HS-5 (cell line): ENCODE results near the gene IL34.
"Not testable (repeated sequence)": the region's sequence is repeated elsewhere in the genome, so short reads cannot be mapped to it uniquely, and the experiment has no call there.

Experiments used
- DNase-seq: peaks from one replicate; pipeline ENCODE4 v3.0.0-alpha.2; 2012; ENCODE audit warnings: low read depth

Gene IL34

DNA sequence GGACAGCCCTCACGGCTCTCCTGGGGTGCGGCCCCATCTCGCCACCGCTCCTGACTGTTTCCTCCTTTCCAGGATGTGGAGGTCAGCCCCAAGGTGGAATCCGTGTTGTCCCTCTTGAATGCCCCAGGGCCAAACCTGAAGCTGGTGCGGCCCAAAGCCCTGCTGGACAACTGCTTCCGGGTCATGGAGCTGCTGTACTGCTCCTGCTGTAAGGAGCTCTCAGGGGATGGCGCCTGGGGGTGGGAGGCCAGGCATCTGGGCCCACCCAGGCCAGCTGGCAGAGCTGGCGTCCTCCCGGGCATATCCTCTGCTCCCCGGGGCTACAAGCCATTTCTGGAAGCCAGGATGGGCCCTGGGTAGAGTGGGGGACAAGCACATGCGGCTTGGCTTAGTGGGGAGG, 13.2 kb downstream of the IL34 start:
- no peak for DNase-seq

DNA sequence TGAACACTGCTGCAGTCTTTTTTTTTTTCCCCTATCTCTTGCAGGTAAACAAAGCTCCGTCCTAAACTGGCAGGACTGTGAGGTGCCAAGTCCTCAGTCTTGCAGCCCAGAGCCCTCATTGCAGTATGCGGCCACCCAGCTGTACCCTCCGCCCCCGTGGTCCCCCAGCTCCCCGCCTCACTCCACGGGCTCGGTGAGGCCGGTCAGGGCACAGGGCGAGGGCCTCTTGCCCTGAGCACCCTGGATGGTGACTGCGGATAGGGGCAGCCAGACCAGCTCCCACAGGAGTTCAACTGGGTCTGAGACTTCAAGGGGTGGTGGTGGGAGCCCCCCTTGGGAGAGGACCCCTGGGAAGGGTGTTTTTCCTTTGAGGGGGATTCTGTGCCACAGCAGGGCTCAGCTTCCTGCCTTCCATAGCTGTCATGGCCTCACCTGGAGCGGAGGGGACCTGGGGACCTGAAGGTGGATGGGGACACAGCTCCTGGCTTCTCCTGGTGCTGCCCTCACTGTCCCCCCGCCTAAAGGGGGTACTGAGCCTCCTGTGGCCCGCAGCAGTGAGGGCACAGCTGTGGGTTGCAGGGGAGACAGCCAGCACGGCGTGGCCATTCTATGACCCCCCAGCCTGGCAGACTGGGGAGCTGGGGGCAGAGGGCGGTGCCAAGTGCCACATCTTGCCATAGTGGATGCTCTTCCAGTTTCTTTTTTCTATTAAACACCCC, 13.8 kb downstream of the IL34 start:
- no peak for DNase-seq

DNA sequence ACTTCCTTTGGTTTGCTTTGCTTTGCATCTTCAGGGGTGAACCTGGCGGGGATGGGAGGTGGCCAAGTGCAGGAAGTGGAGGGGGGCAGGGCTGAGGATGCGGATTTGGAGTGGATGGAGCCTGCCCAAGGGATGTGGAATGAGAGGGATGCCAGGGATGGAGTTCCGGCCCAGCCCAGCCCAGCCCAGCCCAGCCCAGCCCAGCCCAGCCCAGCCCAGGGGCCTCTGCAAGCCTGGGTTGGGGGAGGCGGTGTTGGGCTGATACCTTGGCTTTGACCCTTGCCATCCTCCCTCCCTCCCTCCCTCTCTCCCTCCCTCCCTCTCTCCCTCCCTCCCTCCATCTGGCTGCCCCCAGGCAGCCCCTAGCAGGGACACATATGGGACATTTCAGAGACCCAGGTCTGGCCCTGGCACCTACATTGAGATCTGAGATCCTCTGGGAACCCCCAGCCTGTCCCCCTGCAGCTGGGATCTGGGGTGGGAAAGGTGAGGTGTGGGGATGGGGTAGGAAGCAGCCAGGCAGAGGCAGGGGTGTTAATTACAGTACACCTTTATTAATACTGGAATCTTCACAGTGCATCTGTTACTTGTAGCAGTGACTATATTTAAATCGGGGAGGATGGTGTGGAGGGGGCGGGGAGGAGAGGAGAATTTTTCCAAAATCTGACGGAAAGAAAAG, 14.5 kb downstream of the IL34 start:
- no peak for DNase-seq

DNA sequence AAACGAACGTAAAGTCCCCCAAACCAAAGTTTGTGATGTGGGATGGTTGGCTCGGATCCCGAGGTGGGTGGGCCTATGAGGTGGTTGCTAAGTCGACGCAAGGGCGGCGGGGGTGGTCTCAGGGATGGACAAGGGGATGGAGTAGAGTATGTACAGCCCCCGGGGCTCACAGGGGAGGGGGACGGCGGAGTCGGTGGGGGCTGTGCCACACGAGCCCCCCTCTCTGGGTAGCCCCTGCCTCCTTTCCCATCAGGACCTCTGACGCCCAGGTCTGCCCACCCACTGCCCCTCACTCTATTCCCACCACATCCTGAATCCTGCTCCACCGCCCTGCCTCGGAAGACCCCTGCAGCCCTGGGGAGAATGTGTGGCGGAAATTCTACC, 15.2 kb downstream of the IL34 start:
- DNase-seq = no peak

DNA sequence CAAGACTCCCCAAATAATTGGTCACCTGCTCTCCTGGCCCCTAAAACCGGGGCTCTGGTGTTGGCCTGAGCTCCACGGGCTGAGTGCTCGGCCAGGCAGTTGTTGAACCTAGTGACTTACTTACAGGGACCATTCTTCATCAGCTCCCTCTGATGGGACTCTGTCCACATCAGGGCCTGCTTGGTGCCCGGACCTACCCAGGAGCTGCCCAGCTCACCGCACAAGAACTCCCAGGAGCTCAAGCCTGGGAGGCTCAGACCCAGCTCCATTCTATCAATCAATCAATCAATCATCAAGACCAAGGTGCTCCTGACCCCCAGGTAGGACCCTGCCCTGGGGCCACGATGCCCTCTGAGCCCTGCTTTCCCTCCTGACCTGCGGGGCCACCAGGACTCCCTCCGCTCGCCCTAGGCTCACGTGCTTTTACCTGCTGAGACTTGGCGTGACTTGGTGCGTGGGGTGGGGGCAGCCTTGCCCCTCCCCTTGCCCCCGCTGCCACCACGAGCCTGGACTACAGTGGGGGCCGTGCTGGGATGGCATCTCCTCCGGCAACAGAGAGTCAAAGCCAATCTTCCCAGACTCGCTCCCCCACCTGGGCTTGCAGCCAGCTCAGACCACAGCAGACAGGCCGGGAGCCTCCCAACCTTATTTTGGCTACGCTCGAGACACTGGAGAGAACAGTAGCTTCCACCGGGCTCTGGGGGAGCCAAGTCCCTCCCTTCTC, 15.7 kb downstream of the IL34 start:
- DNase-seq = no peak

DNA sequence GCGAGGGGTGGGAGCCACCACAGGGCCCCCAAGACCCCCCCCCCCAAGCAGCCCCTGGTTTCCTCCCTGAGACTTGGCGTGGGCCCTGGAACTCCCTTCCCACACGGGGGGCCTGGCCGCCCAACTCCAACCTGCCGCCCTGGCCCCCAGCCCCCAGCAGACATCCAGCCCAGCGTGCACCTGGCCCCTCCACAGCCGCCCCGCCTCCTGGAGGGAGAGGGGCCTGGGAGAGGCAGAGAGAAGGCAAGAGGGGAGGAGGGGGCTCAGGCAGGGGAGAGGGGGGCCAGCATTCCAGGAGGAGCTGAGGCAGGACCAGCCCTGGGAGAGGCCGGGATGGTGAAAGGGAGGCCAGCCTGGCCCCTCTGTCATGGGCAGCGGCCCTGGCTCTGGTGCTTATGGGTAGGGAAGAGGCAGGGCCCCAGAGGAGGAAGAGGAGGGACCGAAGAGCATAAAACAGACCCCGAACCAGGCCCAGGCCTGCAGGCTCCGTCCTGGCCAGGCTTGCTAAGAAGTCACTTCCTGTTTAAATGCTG, 16.7 kb downstream of the IL34 start:
- DNase-seq = no peak

DNA sequence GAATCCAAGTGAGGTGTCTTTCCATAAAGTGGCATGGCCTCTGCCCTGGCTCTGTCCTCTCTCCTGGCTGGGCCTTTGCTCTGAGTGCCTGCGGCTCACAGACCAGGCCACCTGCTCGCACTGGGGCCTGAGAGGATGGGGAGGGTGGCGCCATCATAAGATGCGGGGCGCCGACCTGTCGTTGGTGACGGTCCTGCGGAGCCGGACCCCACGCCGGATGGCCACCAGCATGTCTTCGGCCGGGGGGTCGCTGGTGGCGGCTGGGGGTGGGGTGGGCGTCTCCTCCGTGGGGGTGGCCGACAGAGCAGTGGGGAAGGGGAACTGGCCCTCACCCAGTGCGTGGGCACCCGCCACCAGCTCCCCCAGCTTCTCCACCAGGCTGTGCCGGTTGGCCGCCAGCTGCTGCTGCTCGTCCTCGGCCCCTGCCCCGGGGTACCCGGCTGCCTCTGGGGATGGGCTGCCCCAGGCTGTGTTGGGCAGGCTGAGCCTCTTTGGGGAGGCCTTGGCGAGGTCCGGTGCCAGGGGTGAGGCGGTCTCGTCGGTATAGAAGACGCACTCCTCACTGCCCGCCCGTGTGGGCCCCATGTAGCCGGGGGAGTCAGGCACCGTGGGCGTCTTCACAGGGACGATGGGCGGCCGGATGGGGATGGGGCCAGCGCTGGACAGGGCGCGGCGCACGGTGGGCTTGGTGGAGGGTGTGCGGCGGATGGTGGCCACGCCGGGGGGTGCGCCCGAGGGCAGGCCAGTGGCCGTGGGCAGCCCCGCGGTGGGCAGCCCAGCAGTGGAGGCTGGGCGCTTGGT, 17.4 kb downstream of the IL34 start:
- no peak for DNase-seq

DNA sequence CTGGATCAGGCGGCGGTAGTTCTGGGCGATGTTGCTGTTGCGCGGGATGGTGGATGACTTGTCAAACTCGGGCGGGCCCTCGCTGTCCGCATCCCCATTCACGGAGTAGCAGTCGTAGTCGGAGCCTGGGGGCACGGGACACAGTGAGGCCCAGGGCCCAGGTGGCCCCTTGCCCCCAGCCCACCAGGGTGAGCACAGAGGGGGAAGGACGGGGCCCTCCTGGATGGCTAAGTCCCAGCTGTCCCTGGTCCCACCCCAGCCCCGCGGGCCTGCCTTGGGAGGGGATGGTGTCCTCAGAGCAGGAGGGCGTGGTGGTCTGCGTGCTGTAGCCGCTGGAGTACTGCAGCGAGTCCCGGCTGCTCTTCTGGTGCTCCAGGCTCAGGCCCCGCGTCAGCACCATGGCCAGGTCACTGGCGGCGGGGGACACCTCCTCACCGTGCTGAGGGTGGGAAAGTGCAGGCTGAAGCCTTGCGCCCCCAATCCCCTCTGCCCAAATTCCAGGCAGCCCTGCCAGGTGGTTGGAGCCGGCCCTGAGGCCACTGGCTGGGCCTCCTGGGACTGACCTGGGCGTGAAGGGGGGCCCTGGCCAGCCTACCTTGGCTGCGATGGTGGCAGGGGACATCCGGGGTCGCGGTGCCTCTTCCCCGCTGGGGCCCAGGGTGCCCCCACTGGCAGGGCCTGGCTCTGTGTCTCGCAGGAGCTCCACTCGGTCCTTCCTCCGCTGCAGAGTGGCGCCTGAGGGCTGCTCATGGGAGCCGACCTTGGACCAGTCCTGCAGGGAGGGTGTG, 18.2 kb downstream of the IL34 start:
- no peak for DNase-seq

DNA sequence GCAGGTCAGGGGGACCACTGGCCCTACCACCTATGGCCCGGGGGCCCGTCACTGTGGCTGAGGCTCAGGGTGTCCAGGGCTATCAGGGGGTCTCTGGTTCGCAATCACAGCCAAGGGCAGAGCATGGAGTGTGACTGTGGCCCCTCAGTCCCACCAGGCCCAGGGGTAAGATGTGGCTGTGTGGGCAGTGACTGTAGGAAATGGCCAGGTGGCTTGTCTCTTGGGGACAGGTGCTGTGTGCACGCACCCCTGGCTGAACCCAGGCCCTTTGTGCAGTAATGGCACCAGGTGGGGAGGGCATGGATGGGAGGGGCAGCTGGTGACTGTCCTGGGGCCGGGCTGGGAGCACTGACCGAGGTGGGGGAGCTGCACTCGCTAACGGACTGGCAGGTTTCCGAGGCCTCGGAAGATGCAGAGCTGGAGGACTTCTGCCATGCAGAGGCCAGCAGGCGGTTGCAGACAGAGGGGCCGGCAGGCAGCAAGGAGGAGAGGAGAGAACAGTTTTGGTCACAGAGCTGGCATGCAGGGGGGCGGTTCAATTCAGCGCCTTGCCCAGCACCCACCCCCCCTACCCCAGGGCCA, 18.8 kb downstream of the IL34 start:
- no peak for DNase-seq

DNA sequence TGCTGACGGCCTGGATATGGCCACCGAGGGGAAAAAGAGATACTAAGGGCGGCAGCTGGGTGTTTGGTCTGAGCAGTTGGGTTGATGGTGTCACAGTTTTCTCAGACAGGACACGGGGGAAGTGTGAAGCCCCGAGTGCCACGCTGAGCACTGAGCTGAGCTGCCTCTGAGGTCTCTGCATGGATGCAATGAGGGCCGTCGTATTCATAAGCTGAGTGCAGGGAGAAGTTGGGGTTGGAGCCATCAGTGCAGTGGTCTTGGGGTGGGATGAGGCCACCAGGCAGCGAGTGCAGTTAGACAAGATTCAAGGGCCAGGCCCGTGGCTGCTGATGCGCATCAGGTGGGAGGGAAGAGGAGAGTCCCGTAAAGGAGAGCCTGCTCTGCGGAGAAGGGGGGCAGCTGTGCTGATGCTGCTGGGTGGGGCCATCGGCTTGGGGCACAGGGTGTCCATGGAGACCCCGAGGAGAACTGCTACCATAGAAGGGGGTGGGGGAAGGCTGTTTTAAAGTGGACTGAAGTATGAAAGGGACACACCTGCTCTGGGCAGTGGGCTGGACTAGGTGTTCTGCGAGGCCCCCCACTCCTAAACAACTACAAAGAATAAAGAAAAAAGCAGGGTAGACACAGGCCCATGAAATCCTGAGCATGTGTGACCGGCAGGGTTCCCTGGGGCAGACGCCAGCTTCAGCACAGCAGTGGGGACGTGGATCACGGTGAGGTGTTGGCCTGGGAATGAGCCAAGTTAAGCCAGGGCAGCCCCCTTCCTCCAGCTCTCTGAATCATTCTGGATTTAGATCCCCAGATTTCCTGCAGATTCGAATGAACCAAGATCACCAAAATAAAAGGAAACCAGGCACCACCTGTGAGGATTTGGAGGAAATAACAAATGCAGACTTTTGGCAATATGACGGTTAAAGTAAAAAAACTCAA, 19.7 kb downstream of the IL34 start:
- DNase-seq = no peak

DNA sequence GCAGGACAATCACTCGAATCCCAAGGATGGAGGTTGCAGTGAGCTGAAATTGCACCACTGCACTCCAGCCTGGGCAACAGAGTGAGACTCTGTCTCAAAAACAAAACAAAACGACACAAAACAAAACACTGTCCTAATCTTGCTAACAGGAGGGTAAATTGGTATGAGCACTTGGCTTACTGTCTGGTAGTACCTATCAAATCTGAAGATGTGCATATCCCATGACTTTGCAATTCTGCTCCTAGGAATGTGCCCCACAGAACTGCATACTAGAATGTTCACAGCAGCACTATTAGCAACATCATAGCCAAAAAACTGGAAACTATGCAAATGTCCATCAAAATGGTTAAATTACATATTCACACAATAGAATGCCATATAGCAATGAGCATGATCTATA, 23.8 kb downstream of the IL34 start:
- no peak for DNase-seq

DNA sequence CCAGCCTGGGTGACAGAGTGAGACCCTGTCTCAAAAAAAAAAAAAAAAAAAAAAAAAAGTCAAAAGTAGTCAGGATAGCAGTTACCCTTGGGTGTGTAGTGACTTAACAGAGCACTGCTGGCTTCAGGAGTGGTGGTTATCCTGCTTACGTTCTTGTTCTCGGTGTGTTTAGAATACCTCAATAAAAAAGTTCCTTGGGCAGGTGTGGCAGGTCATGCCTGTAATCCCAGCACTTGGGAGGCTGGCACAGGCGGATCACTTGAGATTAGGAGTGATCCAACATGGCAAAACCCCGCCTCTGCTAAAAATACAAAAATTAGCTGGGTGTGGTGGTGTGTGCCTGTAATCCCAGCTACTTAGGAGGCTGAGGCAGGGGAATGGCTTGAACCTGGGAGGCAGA, 24.6 kb downstream of the IL34 start:
- DNase-seq = not testable (repeated sequence)

DNA sequence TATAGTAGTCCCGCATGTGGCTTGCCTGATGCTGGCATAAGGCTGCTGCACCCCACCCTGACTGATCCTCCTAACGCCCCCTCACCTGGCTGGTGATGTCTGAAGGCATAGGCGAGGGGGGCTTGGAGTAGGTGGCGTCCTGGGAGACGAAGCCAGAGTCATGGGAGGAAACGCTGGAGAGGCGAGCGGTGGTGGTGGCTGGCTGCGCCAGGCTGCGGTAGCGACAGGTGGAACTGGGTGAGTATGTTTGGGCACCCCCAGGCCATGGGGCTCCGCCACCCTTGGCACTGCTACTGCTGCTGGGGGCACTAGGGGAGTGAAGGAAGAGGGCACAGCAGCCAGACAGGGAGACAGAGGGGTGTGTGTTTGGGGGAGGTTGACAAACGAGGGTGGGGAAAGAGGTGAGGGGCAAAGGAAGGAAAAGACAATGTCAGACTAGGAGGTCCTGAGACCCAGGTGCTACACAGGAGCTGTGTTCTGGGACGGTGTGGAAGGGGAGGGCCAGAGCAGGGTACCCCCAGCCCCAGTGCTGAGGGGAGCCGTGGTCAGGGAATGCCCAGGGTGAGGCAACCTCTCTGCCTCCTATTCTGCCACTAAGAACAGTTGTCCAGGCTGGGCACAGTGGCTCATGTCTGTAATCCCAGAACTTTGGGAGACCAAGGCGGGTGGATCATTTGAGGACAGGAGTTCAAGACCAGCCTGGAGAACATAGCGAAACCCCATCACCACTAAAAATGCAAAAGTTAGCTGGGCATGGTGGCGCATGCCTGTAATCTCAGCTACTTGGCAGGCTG, 28.1 kb downstream of the IL34 start:
- DNase-seq = no peak

DNA sequence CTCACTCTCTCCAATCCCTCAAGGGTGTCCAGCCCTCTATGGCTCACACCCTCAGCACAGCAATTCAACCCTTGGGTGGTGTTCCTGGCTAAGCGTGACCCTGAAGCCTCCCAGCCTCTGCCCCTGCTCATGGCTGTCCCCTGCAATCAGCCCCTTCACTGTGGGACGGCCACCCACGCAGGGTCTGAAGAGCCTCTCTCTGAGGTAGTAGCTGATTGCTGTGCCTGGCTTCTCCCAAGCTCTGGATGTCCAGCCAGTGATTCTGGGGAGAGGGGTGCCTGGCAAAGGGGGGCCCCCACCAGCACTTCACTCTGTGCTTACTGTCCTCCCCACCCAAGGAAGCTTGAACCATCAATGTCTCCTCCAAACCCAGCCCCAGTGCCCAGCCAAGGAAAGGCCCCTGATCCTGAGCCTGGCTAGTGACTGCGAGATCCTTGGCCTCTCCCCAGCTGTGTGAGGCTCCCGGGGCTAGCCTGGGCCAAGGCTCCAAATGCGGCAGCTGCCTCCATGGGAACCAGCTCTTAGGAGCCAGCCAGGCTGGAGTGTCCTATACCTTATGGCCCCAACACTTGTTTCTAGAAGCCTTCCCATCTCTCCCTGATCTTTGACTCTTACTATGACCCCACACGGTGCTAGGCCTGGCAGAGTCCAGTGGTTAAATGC, 29.6 kb downstream of the IL34 start:
- DNase-seq = no peak

DNA sequence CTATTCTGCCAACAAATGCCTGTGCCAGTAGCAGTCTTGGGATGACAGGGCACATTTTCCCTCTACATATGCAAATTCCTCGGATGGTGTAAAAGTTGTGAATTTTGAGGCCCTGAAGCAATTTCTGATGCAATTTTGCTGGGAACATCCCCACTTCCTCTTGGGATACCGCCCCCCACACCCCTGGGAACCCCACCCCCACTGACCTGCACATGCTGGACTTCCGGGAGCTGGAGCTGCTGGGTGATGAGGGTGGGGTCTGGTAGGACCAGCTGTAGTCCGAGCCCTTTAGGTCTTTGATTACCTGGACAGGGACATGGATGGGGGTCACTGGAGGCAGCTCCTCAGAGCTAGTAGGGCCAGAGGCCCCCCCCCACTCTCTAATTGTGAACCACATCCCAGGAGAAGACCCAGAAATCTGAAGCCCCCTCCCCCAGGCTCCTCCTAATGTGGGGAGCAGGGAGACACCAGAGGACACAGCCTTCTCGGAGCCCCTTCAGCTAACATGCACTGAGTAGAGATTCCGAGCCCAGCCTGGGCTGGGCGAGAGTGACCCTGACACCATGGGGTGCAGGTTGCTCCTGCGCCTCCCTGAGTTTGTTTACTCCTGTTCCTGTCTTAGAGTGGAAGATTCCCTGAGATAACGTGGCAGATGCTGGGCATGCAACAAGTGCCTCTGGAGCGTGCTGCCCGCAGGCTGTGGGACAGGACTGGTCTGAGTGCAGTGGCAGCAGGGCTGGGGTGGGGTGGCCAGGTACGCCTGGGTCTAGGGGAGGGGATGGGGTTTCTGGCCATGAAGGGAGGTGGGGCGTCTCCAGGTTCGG, 30.5 kb downstream of the IL34 start:
- no peak for DNase-seq

DNA sequence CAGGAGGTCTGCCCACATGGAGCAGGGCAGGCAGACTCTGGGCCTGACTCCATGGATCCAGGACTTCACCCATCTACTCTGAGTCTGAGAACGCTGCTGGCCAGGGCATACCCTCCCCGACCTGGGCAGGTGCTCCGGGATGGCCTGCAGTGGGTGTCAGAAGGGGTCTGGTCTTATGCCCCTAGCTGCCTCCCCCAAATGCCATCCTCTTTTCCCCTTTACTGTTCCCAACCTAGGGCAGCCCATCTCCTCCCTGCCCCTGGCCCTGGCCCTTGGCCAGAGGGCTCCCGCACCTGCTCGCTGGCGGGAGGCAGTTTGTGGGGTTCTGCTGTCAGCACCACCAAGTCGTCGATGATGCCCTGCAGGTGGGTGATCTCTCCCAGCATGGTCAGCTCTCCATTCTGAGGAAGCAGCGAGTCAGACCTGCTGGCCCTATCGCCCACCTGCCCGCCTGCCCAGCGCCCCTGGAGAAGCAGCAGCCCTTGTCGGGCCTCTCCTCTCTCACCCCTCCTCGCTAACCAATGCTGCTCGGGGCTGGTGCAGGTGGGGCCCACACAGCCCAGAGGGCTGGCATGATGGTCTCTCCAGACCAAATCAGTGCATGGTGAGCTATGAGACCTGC, 31.3 kb downstream of the IL34 start:
- no peak for DNase-seq
